Measurements from ENCODE around the gene LAMB3. TPM values are rescaled to one million over a fixed set of nuclear protein-coding genes. Genes with fewer than 3 reads are reported as not detected.

LAMB3 gene
- total RNA-seq, 1 donor from 2014 or later = 0.52 TPM

- peaks cover 58 to 81% (median 64%) of the 10 kb centered on the region in 3 donors for H3K4me1 ChIP-seq (ENCODE audit: control insufficient read depth in 3 of 3, insufficient read depth in 3 of 3, low read length in 3 of 3)
- H3K27ac ChIP-seq (ENCODE audit: low read depth, low read length) = peak overlapping the region; percentile 95
- H3K4me3 ChIP-seq (ENCODE audit: low read length in 3 of 3) = peak overlapping the region; percentile 52 to 80 (median 62)
- peaks cover 0 to 5% (median 0%) of the 10 kb centered on the region in 3 donors for H3K36me3 ChIP-seq (ENCODE audit: control insufficient read depth in 3 of 3, insufficient read depth in 3 of 3, low read length in 3 of 3)
- H3K9ac ChIP-seq (ENCODE audit: low read depth in 1 of 3, low read length in 3 of 3) = peak overlapping the region; percentile 76 to 95 (median 90)
- no peaks in the 10 kb centered on the region for H3K27me3 ChIP-seq (ENCODE audit: control insufficient read depth in 3 of 3, insufficient read depth in 3 of 3, low read length in 3 of 3)
- H3K9me3 ChIP-seq (ENCODE audit: control insufficient read depth in 3 of 3, low read length in 3 of 3) = no peaks in the 10 kb centered on the region
These were observed 25.0 kb downstream of the LAMB3 start for GRCh38 chr1:209627027-209627731.

GRCh38 chr1:209626346-209627026, 25.7 kb downstream of the LAMB3 start:
- H3K27ac ChIP-seq (ENCODE audit: low read depth, low read length) = peak overlapping the region; percentile 95
- peaks cover 60 to 81% (median 64%) of the 10 kb centered on the region in 3 donors for H3K4me1 ChIP-seq (ENCODE audit: control insufficient read depth in 3 of 3, insufficient read depth in 3 of 3, low read length in 3 of 3)
- no peaks in the 10 kb centered on the region for H3K9me3 ChIP-seq (ENCODE audit: control insufficient read depth in 3 of 3, low read length in 3 of 3)
- no peaks in the 10 kb centered on the region for H3K27me3 ChIP-seq (ENCODE audit: control insufficient read depth in 3 of 3, insufficient read depth in 3 of 3, low read length in 3 of 3)
- H3K36me3 ChIP-seq (ENCODE audit: control insufficient read depth in 3 of 3, insufficient read depth in 3 of 3, low read length in 3 of 3) = peaks cover 0 to 5% (median 0%) of the 10 kb centered on the region in 3 donors
- H3K9ac ChIP-seq (ENCODE audit: low read depth in 1 of 3, low read length in 3 of 3) = peak overlapping the region; percentile 76 to 95 (median 90)
- H3K4me3 ChIP-seq (ENCODE audit: low read length in 3 of 3) = peak overlapping the region; percentile 52 to 80 (median 62)

GRCh38 chr1:209625791-209626285, 26.4 kb downstream of the LAMB3 start:
- Histone ChIP-seq H3K27ac (ENCODE audit: low read depth, low read length) (peak overlapping the region; percentile 95), H3K9me3 (ENCODE audit: control insufficient read depth in 3 of 3, low read length in 3 of 3) (no peaks in the 10 kb centered on the region), H3K27me3 (ENCODE audit: control insufficient read depth in 3 of 3, insufficient read depth in 3 of 3, low read length in 3 of 3) (no peaks in the 10 kb centered on the region), H3K9ac (ENCODE audit: low read depth in 1 of 3, low read length in 3 of 3) (peak overlapping the region; percentile 76 to 95 (median 90)), H3K4me1 (ENCODE audit: control insufficient read depth in 3 of 3, insufficient read depth in 3 of 3, low read length in 3 of 3) (peaks cover 60 to 81% (median 64%) of the 10 kb centered on the region in 3 donors), H3K36me3 (ENCODE audit: control insufficient read depth in 3 of 3, insufficient read depth in 3 of 3, low read length in 3 of 3) (peaks cover 0 to 5% (median 0%) of the 10 kb centered on the region in 3 donors), H3K4me3 (ENCODE audit: low read length in 3 of 3) (peak overlapping the region; percentile 60 to 70 (median 62))

GRCh38 chr1:209624558-209625549, 27.4 kb downstream of the LAMB3 start:
- Histone ChIP-seq H3K27ac (ENCODE audit: low read depth, low read length) (peak overlapping the region; percentile 95), H3K4me3 (ENCODE audit: low read length in 3 of 3) (peak overlapping the region; percentile 60 to 70 (median 60)), H3K27me3 (ENCODE audit: control insufficient read depth in 3 of 3, insufficient read depth in 3 of 3, low read length in 3 of 3) (no peaks in the 10 kb centered on the region), H3K36me3 (ENCODE audit: control insufficient read depth in 3 of 3, insufficient read depth in 3 of 3, low read length in 3 of 3) (peaks cover 0 to 9% (median 0%) of the 10 kb centered on the region in 3 donors), H3K9me3 (ENCODE audit: control insufficient read depth in 3 of 3, low read length in 3 of 3) (no peaks in the 10 kb centered on the region), H3K9ac (ENCODE audit: low read depth in 1 of 3, low read length in 3 of 3) (peak overlapping the region; percentile 76 to 95 (median 90)), H3K4me1 (ENCODE audit: control insufficient read depth in 3 of 3, insufficient read depth in 3 of 3, low read length in 3 of 3) (peaks cover 54 to 82% (median 66%) of the 10 kb centered on the region in 3 donors)

- Histone ChIP-seq H3K9me3 (ENCODE audit: control insufficient read depth in 3 of 3, low read length in 3 of 3) (no peaks in the 10 kb centered on the region), H3K4me1 (ENCODE audit: control insufficient read depth in 3 of 3, insufficient read depth in 3 of 3, low read length in 3 of 3) (peaks cover 63 to 98% (median 82%) of the 10 kb centered on the region in 3 donors), H3K9ac (ENCODE audit: low read depth in 1 of 3, low read length in 3 of 3) (no peak overlapping the region), H3K27me3 (ENCODE audit: control insufficient read depth in 3 of 3, insufficient read depth in 3 of 3, low read length in 3 of 3) (no peaks in the 10 kb centered on the region), H3K27ac (ENCODE audit: low read depth, low read length) (no peak overlapping the region), H3K4me3 (ENCODE audit: low read length in 3 of 3) (no peak overlapping the region), H3K36me3 (ENCODE audit: control insufficient read depth in 3 of 3, insufficient read depth in 3 of 3, low read length in 3 of 3) (peaks cover 0 to 10% (median 0%) of the 10 kb centered on the region in 3 donors)
These were observed 29.1 kb downstream of the LAMB3 start for GRCh38 chr1:209622841-209623829.

- peaks cover 0 to 14% (median 0%) of the 10 kb centered on the region in 3 donors for H3K36me3 ChIP-seq (ENCODE audit: control insufficient read depth in 3 of 3, insufficient read depth in 3 of 3, low read length in 3 of 3)
- no peaks in the 10 kb centered on the region for H3K27me3 ChIP-seq (ENCODE audit: control insufficient read depth in 3 of 3, insufficient read depth in 3 of 3, low read length in 3 of 3)
- no peak overlapping the region for H3K4me3 ChIP-seq (ENCODE audit: low read length in 3 of 3)
- no peaks in the 10 kb centered on the region for H3K9me3 ChIP-seq (ENCODE audit: control insufficient read depth in 3 of 3, low read length in 3 of 3)
- H3K4me1 ChIP-seq (ENCODE audit: control insufficient read depth in 3 of 3, insufficient read depth in 3 of 3, low read length in 3 of 3) = peaks cover 63 to 98% (median 82%) of the 10 kb centered on the region in 3 donors
- H3K27ac ChIP-seq (ENCODE audit: low read depth, low read length) = peak overlapping the region; percentile 4
- no peak overlapping the region for H3K9ac ChIP-seq (ENCODE audit: low read depth in 1 of 3, low read length in 3 of 3)
These were observed 30.2 kb downstream of the LAMB3 start for GRCh38 chr1:209621741-209622655.

GRCh38 chr1:209621286-209621685, 30.9 kb downstream of the LAMB3 start:
- H3K36me3 ChIP-seq (ENCODE audit: control insufficient read depth in 3 of 3, insufficient read depth in 3 of 3, low read length in 3 of 3) = peaks cover 0 to 14% (median 0%) of the 10 kb centered on the region in 3 donors
- peaks cover 63 to 97% (median 81%) of the 10 kb centered on the region in 3 donors for H3K4me1 ChIP-seq (ENCODE audit: control insufficient read depth in 3 of 3, insufficient read depth in 3 of 3, low read length in 3 of 3)
- no peaks in the 10 kb centered on the region for H3K9me3 ChIP-seq (ENCODE audit: control insufficient read depth in 3 of 3, low read length in 3 of 3)
- peak overlapping the region in 1 of 3 donors; percentile 37 for H3K4me3 ChIP-seq (ENCODE audit: low read length in 3 of 3)
- H3K27me3 ChIP-seq (ENCODE audit: control insufficient read depth in 3 of 3, insufficient read depth in 3 of 3, low read length in 3 of 3) = no peaks in the 10 kb centered on the region
- peak overlapping the region in 1 of 3 donors; percentile 55 for H3K9ac ChIP-seq (ENCODE audit: low read depth in 1 of 3, low read length in 3 of 3)
- H3K27ac ChIP-seq (ENCODE audit: low read depth, low read length) = peak overlapping the region; percentile 4

GRCh38 chr1:209620487-209620884, 31.7 kb downstream of the LAMB3 start:
- Histone ChIP-seq H3K9ac (ENCODE audit: low read depth in 1 of 3, low read length in 3 of 3) (no peak overlapping the region), H3K36me3 (ENCODE audit: control insufficient read depth in 3 of 3, insufficient read depth in 3 of 3, low read length in 3 of 3) (peaks cover 0 to 14% (median under 1%) of the 10 kb centered on the region in 3 donors), H3K27me3 (ENCODE audit: control insufficient read depth in 3 of 3, insufficient read depth in 3 of 3, low read length in 3 of 3) (no peaks in the 10 kb centered on the region), H3K4me1 (ENCODE audit: control insufficient read depth in 3 of 3, insufficient read depth in 3 of 3, low read length in 3 of 3) (peaks cover 62 to 97% (median 81%) of the 10 kb centered on the region in 3 donors), H3K4me3 (ENCODE audit: low read length in 3 of 3) (no peak overlapping the region), H3K9me3 (ENCODE audit: control insufficient read depth in 3 of 3, low read length in 3 of 3) (no peaks in the 10 kb centered on the region), H3K27ac (ENCODE audit: low read depth, low read length) (no peak overlapping the region)
